AG09319 (cell line): Measurements from ENCODE around the gene GSK3B.

ENCODE experiments used
- DNase-seq: peaks from one replicate; pipeline ENCODE4 v3.0.0-alpha.2; 2010; ENCODE audit warnings: low read depth; ENCODE audit errors: extremely low read depth
- CTCF ChIP-seq: IDR thresholded peaks from 2 replicates; pipeline ENCODE4 v1.5.1; 2011; ENCODE audit warnings: low read depth, mild to moderate bottlenecking, inconsistent platforms, low read length, moderate library complexity

GSK3B gene

GRCh38 chr3:119918992-119919933 lies 175.0 kb downstream of the GSK3B start:
- no peak for TF ChIP-seq CTCF
- DNase-seq: no peak

- TF ChIP-seq CTCF: no peak
- no peak for DNase-seq
Observed at GRCh38 chr3:119913021-119913420, 181.2 kb downstream of the GSK3B start.

- no peak for TF ChIP-seq CTCF
- no peak for DNase-seq
Observed at GRCh38 chr3:119912220-119912619, 182.0 kb downstream of the GSK3B start.

GRCh38 chr3:119911748-119912147 lies 182.5 kb downstream of the GSK3B start:
- no peak for DNase-seq
- TF ChIP-seq CTCF: no peak

GRCh38 chr3:119902061-119902460 lies 192.2 kb downstream of the GSK3B start:
- no peak for TF ChIP-seq CTCF

GRCh38 chr3:119901148-119901547 lies 193.1 kb downstream of the GSK3B start:
- TF ChIP-seq CTCF: no peak
- DNase-seq: no peak

More at GRCh38 chr3:119902061-119902460, 192.2 kb downstream of the GSK3B start:
- no peak for DNase-seq

- no peak for TF ChIP-seq CTCF
- DNase-seq: no peak
Observed at GRCh38 chr3:119899192-119899511, 195.1 kb downstream of the GSK3B start.
